ENCODE measurements around the gene METTL6. TPM values are rescaled to one million over a fixed set of nuclear protein-coding genes. Genes with fewer than 3 reads are reported as not detected.
"Not testable (repeated sequence)": the region's sequence is repeated elsewhere in the genome, so short reads cannot be mapped to it uniquely, and the experiment has no call there.

The METTL6 gene
- total RNA-seq, 4 donors from 2014 or later: 6.8 to 16.3 (median 12.0) TPM

- 76% methylated on average over 5 of the region's 5 CpGs for WGBS
- no peaks in the 10 kb centered on the region for H3K36me3 ChIP-seq
- no peaks in the 10 kb centered on the region for H3K27me3 ChIP-seq
- TF ChIP-seq POLR2A (IDR thresholded peaks at IDR 0.05) (no peak), EP300 (IDR thresholded peaks at IDR 0.05) (no peak), POLR2AphosphoS5 (IDR thresholded peaks at IDR 0.05) (no peak)
- TF ChIP-seq, protein P1, sequence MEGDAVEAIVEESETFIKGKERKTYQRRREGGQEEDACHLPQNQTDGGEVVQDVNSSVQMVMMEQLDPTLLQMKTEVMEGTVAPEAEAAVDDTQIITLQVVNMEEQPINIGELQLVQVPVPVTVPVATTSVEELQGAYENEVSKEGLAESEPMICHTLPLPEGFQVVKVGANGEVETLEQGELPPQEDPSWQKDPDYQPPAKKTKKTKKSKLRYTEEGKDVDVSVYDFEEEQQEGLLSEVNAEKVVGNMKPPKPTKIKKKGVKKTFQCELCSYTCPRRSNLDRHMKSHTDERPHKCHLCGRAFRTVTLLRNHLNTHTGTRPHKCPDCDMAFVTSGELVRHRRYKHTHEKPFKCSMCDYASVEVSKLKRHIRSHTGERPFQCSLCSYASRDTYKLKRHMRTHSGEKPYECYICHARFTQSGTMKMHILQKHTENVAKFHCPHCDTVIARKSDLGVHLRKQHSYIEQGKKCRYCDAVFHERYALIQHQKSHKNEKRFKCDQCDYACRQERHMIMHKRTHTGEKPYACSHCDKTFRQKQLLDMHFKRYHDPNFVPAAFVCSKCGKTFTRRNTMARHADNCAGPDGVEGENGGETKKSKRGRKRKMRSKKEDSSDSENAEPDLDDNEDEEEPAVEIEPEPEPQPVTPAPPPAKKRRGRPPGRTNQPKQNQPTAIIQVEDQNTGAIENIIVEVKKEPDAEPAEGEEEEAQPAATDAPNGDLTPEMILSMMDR (IDR thresholded peaks at IDR 0.05): no peak
- H3K9me3 ChIP-seq: no peaks in the 10 kb centered on the region
- no peaks in the 10 kb centered on the region for H3K4me1 ChIP-seq
- H3K27ac ChIP-seq: no peak overlapping the region
- DNase-seq (ENCODE audit: low spot score in 2 of 2): no peak
- no peak overlapping the region for H3K4me3 ChIP-seq
These were observed 27.4 kb downstream of the METTL6 start for GRCh38 chr3:15399970-15400369.

DNA sequence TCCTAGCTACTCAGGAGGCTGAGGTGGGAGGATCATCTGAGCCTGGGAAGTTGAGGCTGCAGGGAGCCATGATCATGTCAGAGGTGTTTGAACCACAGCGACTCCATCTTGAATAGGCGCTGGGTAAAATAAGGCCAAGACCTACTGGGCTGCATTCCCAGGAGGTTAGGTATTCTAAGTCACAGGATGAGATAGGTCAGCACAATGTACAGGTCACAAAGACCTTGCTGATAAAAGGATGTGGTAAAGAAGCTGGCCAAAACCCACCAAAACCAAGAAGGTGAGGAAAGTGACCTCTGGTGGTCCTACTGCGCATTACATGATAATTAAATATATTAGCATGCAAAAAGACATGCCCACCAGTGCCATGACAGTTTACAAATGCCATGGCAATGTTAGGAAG, 28.6 kb downstream of the METTL6 start:
- not testable (repeated sequence) for H3K27me3 ChIP-seq; H3K4me3 ChIP-seq; H3K36me3 ChIP-seq; H3K27ac ChIP-seq; H3K4me1 ChIP-seq; H3K9me3 ChIP-seq; DNase-seq (ENCODE audit: low spot score in 2 of 2)
- 92% methylated on average over 3 of the region's 3 CpGs for WGBS

GRCh38 chr3:15393252-15393651, 34.1 kb downstream of the METTL6 start:
- H3K27ac ChIP-seq; DNase-seq (ENCODE audit: low spot score in 2 of 2); H3K4me1 ChIP-seq; H3K9me3 ChIP-seq; H3K27me3 ChIP-seq; H3K36me3 ChIP-seq; H3K4me3 ChIP-seq: not testable (repeated sequence)
- 88% methylated on average over 2 of the region's 2 CpGs for WGBS

DNA sequence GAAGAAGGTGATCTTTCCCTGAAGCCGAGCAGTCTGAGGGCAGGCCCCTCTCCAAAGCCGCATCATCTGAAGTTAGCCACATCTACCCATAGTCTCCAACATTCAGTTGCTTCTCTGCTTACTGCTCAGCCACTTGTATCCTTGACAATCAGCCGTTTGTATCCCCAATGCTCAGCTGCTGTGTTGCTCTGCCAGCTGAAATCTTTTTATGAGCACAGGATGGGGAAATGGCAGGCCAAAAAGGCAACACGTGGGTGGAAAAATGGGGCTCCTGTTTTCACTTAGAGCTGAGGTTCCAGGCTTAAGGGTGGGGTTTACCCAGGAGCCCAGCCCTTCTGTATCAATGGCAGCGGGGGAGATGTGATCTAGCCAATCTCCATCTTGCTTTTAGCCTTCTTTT, 36.3 kb downstream of the METTL6 start:
- TF ChIP-seq POLR2AphosphoS5 (IDR thresholded peaks at IDR 0.05): no peak
- TF ChIP-seq, protein P1 (IDR thresholded peaks at IDR 0.05): no peak
- 63% methylated on average over 5 of the region's 5 CpGs for WGBS
- DNase-seq (ENCODE audit: low spot score in 2 of 2): peak in 1 of 2 donors; percentile 67
- no peak overlapping the region for H3K4me3 ChIP-seq
- H3K9me3 ChIP-seq: no peaks in the 10 kb centered on the region
- H3K27ac ChIP-seq: peak overlapping the region; percentile 54
- no peaks in the 10 kb centered on the region for H3K4me1 ChIP-seq
- no peaks in the 10 kb centered on the region for H3K27me3 ChIP-seq
- no peaks in the 10 kb centered on the region for H3K36me3 ChIP-seq

DNA sequence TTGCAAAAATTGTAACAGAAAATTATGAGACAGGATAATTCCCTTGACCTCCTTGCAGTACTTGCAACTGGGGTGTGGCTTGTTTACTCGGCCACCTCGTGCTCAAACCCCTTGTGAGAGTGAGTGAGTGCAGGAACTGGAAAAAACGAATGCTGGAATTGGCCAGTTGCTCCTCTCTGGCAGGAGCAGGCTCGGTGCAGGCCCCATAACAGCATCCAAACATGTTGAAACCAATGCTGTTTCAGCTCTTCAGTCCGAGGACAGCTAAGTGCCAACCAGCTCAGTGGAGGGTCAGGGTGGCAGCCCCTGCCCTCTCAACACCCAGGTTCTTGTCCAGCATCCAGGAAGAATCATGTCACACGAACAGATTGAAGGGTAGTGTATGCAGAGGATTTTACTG, 36.9 kb downstream of the METTL6 start:
- Histone ChIP-seq H3K36me3 (no peaks in the 10 kb centered on the region), H3K27ac (peak overlapping the region; percentile 54), H3K4me1 (no peaks in the 10 kb centered on the region), H3K27me3 (no peaks in the 10 kb centered on the region), H3K4me3 (no peak overlapping the region), H3K9me3 (no peaks in the 10 kb centered on the region)
- TF ChIP-seq, protein P1 (IDR thresholded peaks at IDR 0.05): no peak
- TF ChIP-seq POLR2AphosphoS5 (IDR thresholded peaks at IDR 0.05) (no peak), POLR2A (IDR thresholded peaks at IDR 0.05) (no peak), EP300 (IDR thresholded peaks at IDR 0.05) (no peak)
- peak; percentile 77 to 81 for DNase-seq (ENCODE audit: low spot score in 2 of 2)
- 56% methylated on average over 6 of the region's 6 CpGs for WGBS

GRCh38 chr3:15388335-15388734, 39.0 kb downstream of the METTL6 start:
- not testable (repeated sequence) for H3K27ac ChIP-seq; H3K27me3 ChIP-seq; H3K4me3 ChIP-seq; DNase-seq (ENCODE audit: low spot score in 2 of 2); H3K36me3 ChIP-seq; H3K4me1 ChIP-seq; H3K9me3 ChIP-seq
- 88% methylated on average over 3 of the region's 3 CpGs for WGBS

- H3K27ac ChIP-seq: no peak overlapping the region
These were observed 39.6 kb downstream of the METTL6 start for GRCh38 chr3:15387735-15388134.

More at GRCh38 chr3:15387735-15388134, 39.6 kb downstream of the METTL6 start:
- H3K9me3 ChIP-seq: no peaks in the 10 kb centered on the region
- H3K27me3 ChIP-seq: no peaks in the 10 kb centered on the region
- no peak for TF ChIP-seq POLR2AphosphoS5 (IDR thresholded peaks at IDR 0.05)
- no peak for TF ChIP-seq EP300 (IDR thresholded peaks at IDR 0.05)
- TF ChIP-seq POLR2A (IDR thresholded peaks at IDR 0.05): no peak
- TF ChIP-seq, protein P1 (IDR thresholded peaks at IDR 0.05): no peak
- 78% methylated on average over 3 of the region's 3 CpGs for WGBS
- no peaks in the 10 kb centered on the region for H3K4me1 ChIP-seq
- no peak for DNase-seq (ENCODE audit: low spot score in 2 of 2)
- no peak overlapping the region for H3K4me3 ChIP-seq
- no peaks in the 10 kb centered on the region for H3K36me3 ChIP-seq

Data from suprapubic skin (tissue), 4 donors.